Tibial nerve (tissue), 4 donors: ENCODE results near the gene COPB2. TPM values are rescaled to one million over a fixed set of nuclear protein-coding genes. Genes with fewer than 3 reads are reported as not detected.

Source experiments
- DNase-seq, 2 donors: peaks; one replicate each; pipeline ENCODE4 v3.0.0-alpha.2; 2019; ENCODE audit warnings: low spot score in 2 of 2
- H3K27ac ChIP-seq, 4 donors: fragments of 200-600 bp; sonication (generic) in 3 of 4; one replicate each; pipeline ENCODE4 v1.5.1; 2017 to 2019; ENCODE audit warnings: mild to moderate bottlenecking in 1 of 4
- H3K27me3 ChIP-seq, 2 donors: fragments of 200-600 bp; sonication (generic) in 1 of 2; one replicate each; pipeline versions ENCODE4 v1.5.1 to v1.6.0; 2017 to 2019
- H3K36me3 ChIP-seq, 3 donors: fragments of 200-600 bp; sonication (generic); one replicate each; pipeline ENCODE4 v1.5.1; 2018 to 2019
- H3K4me1 ChIP-seq, 4 donors: fragments of 200-600 bp; sonication (generic) in 3 of 4; one replicate each; pipeline ENCODE4 v1.5.1; 2017 to 2019
- H3K4me3 ChIP-seq, 4 donors: fragments of 200-600 bp; sonication (generic) in 3 of 4; one replicate each; pipeline ENCODE4 v1.5.1; 2017 to 2019; ENCODE audit warnings: mild to moderate bottlenecking in 1 of 4, moderate library complexity in 1 of 4
- H3K9me3 ChIP-seq, 4 donors: fragments of 200-600 bp; sonication (generic) in 3 of 4; one replicate each; pipeline ENCODE4 v1.5.1; 2017 to 2019
- EP300 ChIP-seq, 2 donors: sonication (generic); formaldehyde crosslinking; IDR thresholded peaks; one replicate each; pipeline ENCODE4 v1.6.1; 2017; ENCODE audit warnings: antibody characterized with exemption in 2 of 2, mild to moderate bottlenecking in 1 of 2
- POLR2A ChIP-seq, 2 donors: fragments of 450-650 bp; IDR thresholded peaks; one replicate each; pipeline ENCODE4 v1.6.1; 2017; ENCODE audit warnings: antibody characterized with exemption in 2 of 2, mild to moderate bottlenecking in 2 of 2, moderate library complexity in 2 of 2
- WGBS, 2 donors: methylation state at CpG; one replicate each; pipeline ENCODE4 v1.1.5; 2018; 5-methylcytosine and 5-hydroxymethylcytosine counted together
- total RNA-seq, 4 donors: library from RNA; depleted of rRNA; stranded (reverse); fragments of >200 nt; gene quantifications; one replicate each; pipeline ENCODE4 v1.1.0, GENCODE V29; 2016
- TF ChIP-seq, protein P1 (sequence below), 5 experiments: fragments of 200-600 bp in 3 of 5; fragments of 450-650 bp in 2 of 5; sonication (generic) in 3 of 5; IDR thresholded peaks; one replicate each; pipeline ENCODE4 v1.5.1; 2016 to 2019; ENCODE audit warnings: antibody characterized with exemption in 5 of 5, mild to moderate bottlenecking in 3 of 5, moderate library complexity in 2 of 5

Gene COPB2
- total RNA-seq, 4 donors from 2014 or later, result 59.1 to 72.4 (median 66.0) TPM

GRCh38 chr3:139320551-139321309 lies 68.7 kb downstream of the COPB2 start:
- Histone ChIP-seq H3K9me3 (no peaks in the 10 kb centered on the region), H3K4me3 (no peak overlapping the region), H3K36me3 (no peaks in the 10 kb centered on the region), H3K27me3 (no peaks in the 10 kb centered on the region), H3K4me1 (no peaks in the 10 kb centered on the region), H3K27ac (no peak overlapping the region)
- TF ChIP-seq POLR2A (IDR thresholded peaks at IDR 0.05), result no peak
- no peak for TF ChIP-seq EP300 (IDR thresholded peaks at IDR 0.05)
- TF ChIP-seq, protein P1, sequence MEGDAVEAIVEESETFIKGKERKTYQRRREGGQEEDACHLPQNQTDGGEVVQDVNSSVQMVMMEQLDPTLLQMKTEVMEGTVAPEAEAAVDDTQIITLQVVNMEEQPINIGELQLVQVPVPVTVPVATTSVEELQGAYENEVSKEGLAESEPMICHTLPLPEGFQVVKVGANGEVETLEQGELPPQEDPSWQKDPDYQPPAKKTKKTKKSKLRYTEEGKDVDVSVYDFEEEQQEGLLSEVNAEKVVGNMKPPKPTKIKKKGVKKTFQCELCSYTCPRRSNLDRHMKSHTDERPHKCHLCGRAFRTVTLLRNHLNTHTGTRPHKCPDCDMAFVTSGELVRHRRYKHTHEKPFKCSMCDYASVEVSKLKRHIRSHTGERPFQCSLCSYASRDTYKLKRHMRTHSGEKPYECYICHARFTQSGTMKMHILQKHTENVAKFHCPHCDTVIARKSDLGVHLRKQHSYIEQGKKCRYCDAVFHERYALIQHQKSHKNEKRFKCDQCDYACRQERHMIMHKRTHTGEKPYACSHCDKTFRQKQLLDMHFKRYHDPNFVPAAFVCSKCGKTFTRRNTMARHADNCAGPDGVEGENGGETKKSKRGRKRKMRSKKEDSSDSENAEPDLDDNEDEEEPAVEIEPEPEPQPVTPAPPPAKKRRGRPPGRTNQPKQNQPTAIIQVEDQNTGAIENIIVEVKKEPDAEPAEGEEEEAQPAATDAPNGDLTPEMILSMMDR (IDR thresholded peaks at IDR 0.05), result no peak
- WGBS, 2 donors, result 77 to 80% methylated on average over 8 of the region's 8 CpGs
- no peak for DNase-seq

GRCh38 chr3:139319428-139320402 lies 69.7 kb downstream of the COPB2 start:
- H3K36me3 ChIP-seq, result no peaks in the 10 kb centered on the region
- peaks cover 0 to 6% of the 10 kb centered on the region in 2 donors for H3K27me3 ChIP-seq
- no peak overlapping the region for H3K27ac ChIP-seq
- TF ChIP-seq POLR2A (IDR thresholded peaks at IDR 0.05) (no peak), EP300 (IDR thresholded peaks at IDR 0.05) (no peak)
- TF ChIP-seq, protein P1 (IDR thresholded peaks at IDR 0.05), result no peak
- DNase-seq, result no peak
- H3K9me3 ChIP-seq, result no peaks in the 10 kb centered on the region
- H3K4me1 ChIP-seq, result no peaks in the 10 kb centered on the region
- 44 to 56% methylated on average over 10 of the region's 10 CpGs for WGBS, 2 donors
- no peak overlapping the region for H3K4me3 ChIP-seq

DNA sequence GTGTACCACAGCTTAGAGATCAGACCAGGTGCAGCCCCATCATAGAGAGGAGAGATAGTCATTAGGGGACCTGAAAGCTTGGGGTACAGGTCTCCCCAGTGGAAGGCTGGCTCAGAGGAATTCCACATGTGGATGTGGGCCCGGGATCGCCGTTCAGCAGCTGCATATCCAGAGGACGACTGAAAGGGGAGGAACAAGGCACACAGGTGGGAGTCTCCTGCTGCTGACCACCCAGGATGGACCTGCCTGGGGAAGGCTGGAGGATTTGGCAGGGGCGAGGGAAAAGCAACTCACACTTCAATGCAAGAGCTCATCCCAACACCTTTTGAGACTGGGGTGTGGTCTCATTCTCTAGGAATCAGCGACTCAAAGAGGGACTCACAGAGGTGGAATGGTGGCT lies 70.6 kb downstream of the COPB2 start:
- no peaks in the 10 kb centered on the region for H3K9me3 ChIP-seq
- TF ChIP-seq, protein P1 (IDR thresholded peaks at IDR 0.05), result no peak
- TF ChIP-seq EP300 (IDR thresholded peaks at IDR 0.05) (no peak), POLR2A (IDR thresholded peaks at IDR 0.05) (no peak)
- H3K4me3 ChIP-seq, result no peak overlapping the region
- no peaks in the 10 kb centered on the region for H3K36me3 ChIP-seq
- H3K27me3 ChIP-seq, result peaks cover 0 to 6% of the 10 kb centered on the region in 2 donors
- WGBS, 2 donors, result 79 to 88% methylated on average over 6 of the region's 6 CpGs
- H3K4me1 ChIP-seq, result no peaks in the 10 kb centered on the region
- DNase-seq, result no peak
- no peak overlapping the region for H3K27ac ChIP-seq

- WGBS, 2 donors, result 20 to 50% methylated on average over 3 of the region's 3 CpGs
- Histone ChIP-seq H3K4me3 (no peak overlapping the region), H3K4me1 (no peaks in the 10 kb centered on the region), H3K27me3 (peaks cover 0 to 6% of the 10 kb centered on the region in 2 donors), H3K36me3 (no peaks in the 10 kb centered on the region), H3K27ac (no peak overlapping the region), H3K9me3 (no peaks in the 10 kb centered on the region)
- TF ChIP-seq, protein P1 (IDR thresholded peaks at IDR 0.05), result no peak
- TF ChIP-seq EP300 (IDR thresholded peaks at IDR 0.05) (no peak), POLR2A (IDR thresholded peaks at IDR 0.05) (no peak)
- no peak for DNase-seq
These were observed 71.0 kb downstream of the COPB2 start for GRCh38 chr3:139318431-139318816.
